ENCODE results near the gene TNFSF11.

DNA sequence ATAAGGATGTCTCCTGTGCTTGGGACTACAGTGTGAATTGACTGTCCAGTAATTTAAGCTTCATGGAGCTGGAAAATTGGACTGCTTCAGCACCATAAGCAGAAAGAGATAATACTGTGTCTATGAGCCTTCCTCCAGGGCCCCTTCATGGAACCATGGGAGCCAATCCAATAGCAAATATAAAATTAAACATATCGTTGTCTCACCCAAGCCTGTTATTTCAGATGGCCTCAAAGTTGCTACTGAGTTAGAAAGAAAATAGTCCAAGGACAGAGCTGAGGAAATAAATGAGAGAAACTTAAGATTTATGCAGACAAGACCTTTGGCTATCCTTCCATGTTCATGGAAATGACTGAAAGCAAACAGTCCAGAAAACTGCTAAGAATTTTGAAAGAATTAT, 57.2 kb downstream of the TNFSF11 start:
- no peak for TF ChIP-seq EZH2 (IDR thresholded peaks at IDR 0.05; ENCODE audit: borderline replicate concordance, insufficient read depth, low read depth, low read length, poor library complexity, severe bottlenecking)
- TF ChIP-seq, protein P1, sequence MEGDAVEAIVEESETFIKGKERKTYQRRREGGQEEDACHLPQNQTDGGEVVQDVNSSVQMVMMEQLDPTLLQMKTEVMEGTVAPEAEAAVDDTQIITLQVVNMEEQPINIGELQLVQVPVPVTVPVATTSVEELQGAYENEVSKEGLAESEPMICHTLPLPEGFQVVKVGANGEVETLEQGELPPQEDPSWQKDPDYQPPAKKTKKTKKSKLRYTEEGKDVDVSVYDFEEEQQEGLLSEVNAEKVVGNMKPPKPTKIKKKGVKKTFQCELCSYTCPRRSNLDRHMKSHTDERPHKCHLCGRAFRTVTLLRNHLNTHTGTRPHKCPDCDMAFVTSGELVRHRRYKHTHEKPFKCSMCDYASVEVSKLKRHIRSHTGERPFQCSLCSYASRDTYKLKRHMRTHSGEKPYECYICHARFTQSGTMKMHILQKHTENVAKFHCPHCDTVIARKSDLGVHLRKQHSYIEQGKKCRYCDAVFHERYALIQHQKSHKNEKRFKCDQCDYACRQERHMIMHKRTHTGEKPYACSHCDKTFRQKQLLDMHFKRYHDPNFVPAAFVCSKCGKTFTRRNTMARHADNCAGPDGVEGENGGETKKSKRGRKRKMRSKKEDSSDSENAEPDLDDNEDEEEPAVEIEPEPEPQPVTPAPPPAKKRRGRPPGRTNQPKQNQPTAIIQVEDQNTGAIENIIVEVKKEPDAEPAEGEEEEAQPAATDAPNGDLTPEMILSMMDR (IDR thresholded peaks at IDR 0.05), result no peak
